HL-60 (cell line): ENCODE data around the gene XRRA1.

Experiments
- CTCF ChIP-seq: IDR thresholded peaks from one replicate; pipeline ENCODE4 v1.5.1; 2011; ENCODE audit warnings: low read length, control low read depth, inconsistent platforms; ENCODE audit not compliant: insufficient read depth
- POLR2AphosphoS5 ChIP-seq: IDR thresholded peaks from 2 replicates; pipeline ENCODE4 v1.6.1; 2012; ENCODE audit warnings: low read depth
- REST ChIP-seq: IDR thresholded peaks from 2 replicates; pipeline ENCODE4 v1.6.1; 2012; ENCODE audit warnings: low read depth; ENCODE audit not compliant: insufficient replicate concordance

- no peak for TF ChIP-seq CTCF
- TF ChIP-seq REST: no peak
- no peak for TF ChIP-seq POLR2AphosphoS5
These were observed 22.5 kb upstream of the XRRA1 start for GRCh38 chr11:74971424-74971823.
